Activated T-cell treated with anti-CD3 and anti-CD28 coated beads for 24 hours (primary cell): ENCODE measurements around the gene HIVEP2.
A peak's percentile ranks its signal among the peaks of the same experiment; 100 is the strongest.

ENCODE experiments used
- DNase-seq: peaks from one replicate; pipeline ENCODE4 v3.0.0-alpha.2; 2020; ENCODE audit warnings: low read depth

HIVEP2 gene

GRCh38 chr6:142773324-142773723 is 171.7 kb downstream of the HIVEP2 start:
- peak; percentile 16 for DNase-seq

- no peak for DNase-seq
Observed at GRCh38 chr6:142771162-142771561, 173.8 kb downstream of the HIVEP2 start.

- no peak for DNase-seq
Observed at GRCh38 chr6:142765306-142765705, 179.7 kb downstream of the HIVEP2 start.

- DNase-seq = no peak
Observed at GRCh38 chr6:142764311-142764710, 180.7 kb downstream of the HIVEP2 start.

- DNase-seq = no peak
Observed at GRCh38 chr6:142763205-142763604, 181.8 kb downstream of the HIVEP2 start.

GRCh38 chr6:142761756-142762155 is 183.2 kb downstream of the HIVEP2 start:
- no peak for DNase-seq

- no peak for DNase-seq
Observed at GRCh38 chr6:142760152-142760551, 184.8 kb downstream of the HIVEP2 start.

GRCh38 chr6:142758629-142759025 is 186.3 kb downstream of the HIVEP2 start:
- DNase-seq = no peak

- no peak for DNase-seq
Observed at GRCh38 chr6:142757852-142758628, 186.9 kb downstream of the HIVEP2 start.

GRCh38 chr6:142756215-142756630 is 188.8 kb downstream of the HIVEP2 start:
- DNase-seq = no peak

GRCh38 chr6:142753196-142753595 is 191.8 kb downstream of the HIVEP2 start:
- DNase-seq = no peak

- DNase-seq = no peak
Observed at GRCh38 chr6:142752348-142752747, 192.6 kb downstream of the HIVEP2 start.

GRCh38 chr6:142751452-142751851 is 193.5 kb downstream of the HIVEP2 start:
- no peak for DNase-seq

- no peak for DNase-seq
Observed at GRCh38 chr6:142750998-142751397, 194.0 kb downstream of the HIVEP2 start.

- no peak for DNase-seq
Observed at GRCh38 chr6:142749556-142749955, 195.4 kb downstream of the HIVEP2 start.

- DNase-seq = no peak
Observed at GRCh38 chr6:142746524-142746923, 198.5 kb downstream of the HIVEP2 start.

GRCh38 chr6:142744836-142745235 is 200.1 kb downstream of the HIVEP2 start:
- DNase-seq = no peak

GRCh38 chr6:142740449-142740848 is 204.5 kb downstream of the HIVEP2 start:
- DNase-seq = no peak

GRCh38 chr6:142738731-142739130 is 206.2 kb downstream of the HIVEP2 start:
- DNase-seq = no peak

- no peak for DNase-seq
Observed at GRCh38 chr6:142738035-142738396, 207.0 kb downstream of the HIVEP2 start.

- no peak for DNase-seq
Observed at GRCh38 chr6:142737368-142738034, 207.5 kb downstream of the HIVEP2 start.

- no peak for DNase-seq
Observed at GRCh38 chr6:142735204-142735603, 209.8 kb downstream of the HIVEP2 start.

- no peak for DNase-seq
Observed at GRCh38 chr6:142732790-142733189, 212.2 kb downstream of the HIVEP2 start.

- DNase-seq = no peak
Observed at GRCh38 chr6:142731611-142732010, 213.4 kb downstream of the HIVEP2 start.
